B cell (primary cell): ENCODE results near the gene PRKAR2A. TPM values are rescaled to one million over a fixed set of nuclear protein-coding genes. Genes with fewer than 3 reads are reported as not detected.

ENCODE experiments used
- ATAC-seq: fragments of 200-7000 bp; cut with Tn5 transposase; one replicate; pipeline ENCODE4 v1.10.0; 2021; ENCODE audit warnings: low read depth, mild to moderate bottlenecking, moderate number of reproducible peaks, moderate library complexity
- CTCF ChIA-PET: fragments of 350-600 bp; sonication (Branson Sonifier 250); formaldehyde crosslinking; loops from one replicate; lab custom pipeline; 2021; ENCODE audit warnings: antibody characterized with exemption, inconsistent platforms; lab: Charles Lee
- POLR2A ChIA-PET: fragments of 350-600 bp; sonication (Branson Sonifier 250); formaldehyde crosslinking; loops from one replicate; lab custom pipeline; 2021; ENCODE audit warnings: antibody characterized with exemption; lab: Charles Lee
- DNase-seq: peaks from one replicate; pipeline ENCODE4 v3.0.0; 2013
- H2AFZ ChIP-seq: 2 replicates; pipeline ENCODE4 v1.6.1; 2012; ENCODE audit warnings: mild to moderate bottlenecking, low read depth, low read length; ENCODE audit not compliant: insufficient read depth, poor library complexity, severe bottlenecking
- H3K27ac ChIP-seq, 2 donors: 1 replicate in 1 of 2; 2 replicates in 1 of 2; pipeline ENCODE4 v1.5.1; 2012 to 2013; ENCODE audit warnings: low read length in 2 of 2, mild to moderate bottlenecking in 2 of 2, moderate library complexity in 1 of 2
- H3K27me3 ChIP-seq, 4 experiments: fragments of 200-600 bp in 1 of 4; sonication (generic) in 1 of 4; replicated peaks in 1 of 4; 1 replicate in 2 of 4; 2 replicates in 2 of 4; pipeline versions ENCODE4 v1.6.1 to v1.7.0; 2013 to 2016; ENCODE audit warnings: low read length in 3 of 4, mild to moderate bottlenecking in 2 of 4, mixed read lengths in 1 of 4, moderate library complexity in 1 of 4; ENCODE audit not compliant: insufficient read depth in 4 of 4, control insufficient read depth in 3 of 4; ENCODE audit errors: control extremely low read depth in 1 of 4
- H3K36me3 ChIP-seq, 2 experiments: replicated peaks in 1 of 2; 1 replicate in 1 of 2; 2 replicates in 1 of 2; pipeline versions ENCODE4 v1.6.1 to v1.7.1; 2013; ENCODE audit warnings: low read length in 1 of 2; ENCODE audit not compliant: insufficient read depth in 2 of 2, control insufficient read depth in 1 of 2; ENCODE audit errors: control extremely low read depth in 1 of 2, extremely low read depth in 1 of 2
- H3K4me1 ChIP-seq, 2 donors: fragments of 200-600 bp in 1 of 2; sonication (generic) in 1 of 2; 1 replicate in 1 of 2; 2 replicates in 1 of 2; pipeline versions ENCODE4 v1.5.1 to v1.6.1; 2013 to 2017; ENCODE audit warnings: low read length in 2 of 2; ENCODE audit not compliant: control insufficient read depth in 2 of 2, insufficient read depth in 2 of 2
- H3K4me2 ChIP-seq: replicated peaks from 2 replicates; pipeline ENCODE3; 2012; ENCODE audit warnings: mild to moderate bottlenecking, low read depth, low read length; ENCODE audit not compliant: poor library complexity, severe bottlenecking
- H3K4me3 ChIP-seq, 5 experiments: fragments of 200-600 bp in 1 of 5; sonication (generic) in 1 of 5; 1 replicate in 3 of 5; 2 replicates in 2 of 5; pipeline versions ENCODE4 v1.5.1 to v1.7.0; 2011 to 2016; ENCODE audit warnings: low read length in 4 of 5, mild to moderate bottlenecking in 4 of 5, low read depth in 2 of 5, control low read depth in 1 of 5, moderate library complexity in 1 of 5; ENCODE audit not compliant: insufficient read depth in 1 of 5; ENCODE audit errors: control extremely low read depth in 1 of 5, extremely low read depth in 1 of 5
- H3K79me2 ChIP-seq: fragments of 200-600 bp; sonication (generic); one replicate; pipeline ENCODE4 v1.6.0; 2016; ENCODE audit warnings: low read length; ENCODE audit not compliant: control insufficient read depth, insufficient read depth
- H3K9ac ChIP-seq: fragments of 200-600 bp; sonication (generic); 2 replicates; pipeline ENCODE4 v1.6.1; 2017; ENCODE audit warnings: mild to moderate bottlenecking, low read length, moderate library complexity
- H3K9me3 ChIP-seq, 3 donors: one replicate each; pipeline versions ENCODE4 v1.6.1 to v1.7.1; 2013; ENCODE audit warnings: low read length in 2 of 3; ENCODE audit not compliant: control insufficient read depth in 2 of 3, insufficient read depth in 1 of 3; ENCODE audit errors: control extremely low read depth in 1 of 3
- H4K20me1 ChIP-seq: 2 replicates; pipeline ENCODE4 v1.6.0; 2012; ENCODE audit warnings: mild to moderate bottlenecking, low read length; ENCODE audit not compliant: insufficient read depth, control insufficient read depth, poor library complexity, severe bottlenecking
- H3K27ac Mint-ChIP-seq: one replicate; pipeline ENCODE4 v1.8.0; 2021; ENCODE audit warnings: mixed read lengths
- H3K27me3 Mint-ChIP-seq: one replicate; pipeline ENCODE4 v1.8.0; 2021; ENCODE audit warnings: mixed read lengths
- H3K4me1 Mint-ChIP-seq: one replicate; pipeline ENCODE4 v1.8.0; 2021; ENCODE audit warnings: mixed read lengths
- H3K4me3 Mint-ChIP-seq: one replicate; pipeline ENCODE4 v1.8.0; 2021; ENCODE audit warnings: mixed read lengths
- H3K9me3 Mint-ChIP-seq: one replicate; pipeline ENCODE4 v1.8.0; 2022; ENCODE audit warnings: mixed read lengths; ENCODE audit not compliant: insufficient read depth
- EZH2 ChIP-seq: IDR thresholded peaks from 2 replicates; pipeline ENCODE4 v1.6.1; 2012; ENCODE audit warnings: borderline replicate concordance, low read depth, mild to moderate bottlenecking, moderate library complexity, low read length; ENCODE audit not compliant: insufficient read depth, poor library complexity, severe bottlenecking
- WGBS: methylation state at CpG from one replicate; pipeline ENCODE4 v1.1.5; 2013; ENCODE audit warnings: missing lambda C conversion rate; ENCODE audit not compliant: insufficient coverage; 5-methylcytosine and 5-hydroxymethylcytosine counted together
- intact Hi-C: fragments of 100-400 bp; cut with micrococcal nuclease; formaldehyde crosslinking; loops from one replicate; pipeline ENCODE4 v1.10.0; 2022
- polyA plus RNA-seq: library from polyadenylated mRNA; depleted of rRNA; stranded (reverse); fragments of >200 nt; gene quantifications from 2 replicates; pipeline ENCODE4 v1.2.3, GENCODE V29; 2012
- total RNA-seq, 2 donors: library from RNA; stranded (reverse); fragments of 120-200 nt in 1 of 2; gene quantifications; 1 replicate in 1 of 2; 2 replicates in 1 of 2; pipeline versions ENCODE4 v1.2.3 to v1.2.4, GENCODE V29; 2013 to 2022
- TF ChIP-seq, protein P1 (sequence below): fragments of 200-600 bp; IDR thresholded peaks from one replicate; pipeline ENCODE4 v1.8.0; 2022; ENCODE audit warnings: antibody characterized with exemption, mild to moderate bottlenecking

Gene PRKAR2A
- total and polyA plus RNA-seq, 2 donors (not counting 1 experiment from before 2014, with no cell fraction given): 4.3 to 25.0 TPM

DNA sequence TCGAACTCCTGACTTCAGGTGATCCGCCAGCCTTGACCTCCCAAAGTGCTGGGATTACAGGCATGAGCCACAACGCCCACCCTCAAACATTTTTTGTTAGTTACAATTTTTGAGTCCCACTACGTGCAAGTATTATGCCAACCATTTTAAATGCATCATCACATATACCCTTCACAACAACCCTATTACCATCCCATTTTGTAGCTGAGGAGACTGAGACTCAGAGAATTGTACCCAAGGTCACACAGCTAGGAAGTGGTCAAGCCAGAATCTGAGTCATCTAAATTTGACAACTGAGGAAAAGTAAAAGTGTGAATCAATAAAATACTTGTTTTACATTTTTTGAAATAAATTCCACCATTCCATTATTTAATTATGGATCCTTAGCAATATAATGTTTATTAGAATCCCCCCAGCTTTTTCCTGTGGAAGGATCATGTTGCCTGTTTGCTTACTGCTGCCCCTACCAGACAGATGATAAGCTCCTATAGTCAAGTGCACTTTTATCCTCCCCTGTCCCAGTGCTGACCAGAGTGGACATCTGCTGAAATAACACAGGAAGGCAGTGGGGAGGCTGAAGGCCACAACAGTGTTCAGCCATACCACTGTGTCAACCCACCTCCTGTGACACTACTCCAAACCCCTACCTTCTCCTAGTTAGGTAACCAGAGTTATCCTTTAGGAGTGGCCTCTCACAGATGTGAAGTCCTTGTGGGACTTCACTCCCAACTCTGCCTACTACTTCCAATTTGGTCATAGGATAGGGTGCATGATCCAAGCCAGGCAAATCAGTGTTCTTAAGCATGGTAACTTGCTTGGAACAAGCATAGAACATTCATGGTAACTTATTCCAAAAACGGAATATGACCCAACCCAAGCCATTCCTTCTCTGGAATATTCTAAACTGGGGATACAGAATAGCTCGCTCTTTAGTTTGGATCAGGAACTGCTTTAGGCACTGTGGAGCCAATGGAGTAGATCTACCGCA lies 28.1 kb downstream of the PRKAR2A start:
- Mint-ChIP-seq H3K4me1 (peaks cover 8% of the 10 kb centered on the region), H3K27me3 (no peaks in the 10 kb centered on the region), H3K4me3 (no peak overlapping the region), H3K27ac (no peak overlapping the region), H3K9me3 (no peaks in the 10 kb centered on the region)
- H4K20me1 ChIP-seq: peaks cover 22% of the 10 kb centered on the region
- no peak for TF ChIP-seq EZH2
- TF ChIP-seq, protein P1, sequence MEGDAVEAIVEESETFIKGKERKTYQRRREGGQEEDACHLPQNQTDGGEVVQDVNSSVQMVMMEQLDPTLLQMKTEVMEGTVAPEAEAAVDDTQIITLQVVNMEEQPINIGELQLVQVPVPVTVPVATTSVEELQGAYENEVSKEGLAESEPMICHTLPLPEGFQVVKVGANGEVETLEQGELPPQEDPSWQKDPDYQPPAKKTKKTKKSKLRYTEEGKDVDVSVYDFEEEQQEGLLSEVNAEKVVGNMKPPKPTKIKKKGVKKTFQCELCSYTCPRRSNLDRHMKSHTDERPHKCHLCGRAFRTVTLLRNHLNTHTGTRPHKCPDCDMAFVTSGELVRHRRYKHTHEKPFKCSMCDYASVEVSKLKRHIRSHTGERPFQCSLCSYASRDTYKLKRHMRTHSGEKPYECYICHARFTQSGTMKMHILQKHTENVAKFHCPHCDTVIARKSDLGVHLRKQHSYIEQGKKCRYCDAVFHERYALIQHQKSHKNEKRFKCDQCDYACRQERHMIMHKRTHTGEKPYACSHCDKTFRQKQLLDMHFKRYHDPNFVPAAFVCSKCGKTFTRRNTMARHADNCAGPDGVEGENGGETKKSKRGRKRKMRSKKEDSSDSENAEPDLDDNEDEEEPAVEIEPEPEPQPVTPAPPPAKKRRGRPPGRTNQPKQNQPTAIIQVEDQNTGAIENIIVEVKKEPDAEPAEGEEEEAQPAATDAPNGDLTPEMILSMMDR: no peak
- H3K9ac ChIP-seq: no peak overlapping the region
- ChIA-PET POLR2A (interaction anchor here (0.7 kb wide), 1 partner anchor 146 kb away, joined by 4 read pairs; no protein-coding TSS in a partner anchor), CTCF (no interaction called here)
- no peak overlapping the region for H3K4me3 ChIP-seq
- no peak overlapping the region for H3K27ac ChIP-seq
- ATAC-seq (no peak), DNase-seq (no peak)
- no peaks in the 10 kb centered on the region for H3K9me3 ChIP-seq
- no peaks in the 10 kb centered on the region for H3K27me3 ChIP-seq
- peaks cover 41% of the 10 kb centered on the region for H3K79me2 ChIP-seq
- H2AFZ ChIP-seq: no peak overlapping the region
- intact Hi-C loops: no loop called here
- 100% methylated on average over 4 of the region's 7 CpGs for WGBS
- H3K36me3 ChIP-seq: no peaks in the 10 kb centered on the region
- no peak overlapping the region for H3K4me2 ChIP-seq
- H3K4me1 ChIP-seq: no peaks in the 10 kb centered on the region

DNA sequence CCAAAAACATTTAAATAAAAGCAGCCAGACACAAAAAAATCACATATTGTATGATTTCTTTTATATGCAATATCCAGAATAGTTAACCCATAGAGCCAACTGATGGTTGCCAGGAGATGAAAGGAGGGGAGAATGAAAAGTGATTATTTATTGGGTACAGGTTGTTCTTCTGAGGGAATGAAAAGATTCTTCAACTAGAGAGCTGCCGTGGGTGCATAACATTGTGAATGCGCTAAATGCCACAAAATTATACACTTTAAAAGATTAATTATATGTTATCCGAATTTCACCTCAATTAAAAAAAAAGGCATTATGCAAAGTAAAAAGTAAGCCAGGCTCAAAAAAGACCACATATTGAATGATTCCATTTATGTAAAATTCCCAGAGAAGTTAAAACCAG lies 36.1 kb downstream of the PRKAR2A start:
- Histone ChIP-seq H3K4me2 (peak overlapping the region; percentile 27), H3K9ac (no peak overlapping the region), H3K9me3 (no peaks in the 10 kb centered on the region), H3K4me1 (peaks cover 3 to 10% of the 10 kb centered on the region in 2 donors), H4K20me1 (peaks cover 6% of the 10 kb centered on the region), H3K27me3 (no peaks in the 10 kb centered on the region), H3K36me3 (no peaks in the 10 kb centered on the region), H3K27ac (no peak overlapping the region), H3K4me3 (no peak overlapping the region), H2AFZ (no peak overlapping the region), H3K79me2 (peaks cover 38% of the 10 kb centered on the region)
- ChIA-PET POLR2A (interaction anchor here (1.0 kb wide), 1 partner anchor 36 kb away, joined by 5 read pairs; the partner anchor contains the start of gene PRKAR2A), CTCF (no interaction called here)
- Mint-ChIP-seq H3K4me1 (peaks cover 25% of the 10 kb centered on the region), H3K27ac (no peak overlapping the region), H3K27me3 (no peaks in the 10 kb centered on the region), H3K9me3 (no peaks in the 10 kb centered on the region), H3K4me3 (no peak overlapping the region)
- WGBS: no CpG with 5 or more reads among the region's 3 CpGs
- TF ChIP-seq, protein P1: no peak
- TF ChIP-seq EZH2: no peak
- ATAC-seq (no peak), DNase-seq (no peak)
- intact Hi-C loops: no loop called here
